Progenitor cell of endocrine pancreas (in vitro differentiated cells): ENCODE data around the gene TBXA2R. TPM values are rescaled to one million over a fixed set of nuclear protein-coding genes. Genes with fewer than 3 reads are reported as not detected.

Source experiments
- DNase-seq: peaks from one replicate; pipeline ENCODE4 v3.0.0; 2021; ENCODE audit warnings: low spot score; ENCODE audit not compliant: unreplicated experiment
- H3K27ac Mint-ChIP-seq: 2 replicates; pipeline ENCODE4 v1.8.0; 2021; ENCODE audit warnings: mild to moderate bottlenecking, moderate library complexity, mixed read lengths
- H3K27me3 Mint-ChIP-seq: 2 replicates; pipeline ENCODE4 v1.8.0; 2021; ENCODE audit warnings: mixed read lengths
- H3K36me3 Mint-ChIP-seq: 2 replicates; pipeline ENCODE4 v1.8.0; 2022; ENCODE audit warnings: mixed read lengths; ENCODE audit not compliant: insufficient read depth
- H3K4me1 Mint-ChIP-seq: 2 replicates; pipeline ENCODE4 v1.8.0; 2021; ENCODE audit warnings: low read depth, mixed read lengths
- H3K4me3 Mint-ChIP-seq: 2 replicates; pipeline ENCODE4 v1.8.0; 2021; ENCODE audit warnings: low read depth, mild to moderate bottlenecking, moderate library complexity, mixed read lengths
- H3K9me3 Mint-ChIP-seq: 2 replicates; pipeline ENCODE4 v1.8.0; 2021; ENCODE audit warnings: low read depth, mixed read lengths
- total RNA-seq: library from RNA; stranded (reverse); gene quantifications from 2 replicates; pipeline ENCODE4 v1.2.1, GENCODE V29; 2021
- TF ChIP-seq, protein P1 (sequence below): fragments of 200-600 bp; sonication (generic); IDR thresholded peaks from one replicate; pipeline ENCODE4 v1.5.0; 2021; ENCODE audit warnings: antibody characterized with exemption, mild to moderate bottlenecking; ENCODE audit not compliant: unreplicated experiment

The TBXA2R gene
- total RNA-seq, 1 donor from 2014 or later = not detected

DNA sequence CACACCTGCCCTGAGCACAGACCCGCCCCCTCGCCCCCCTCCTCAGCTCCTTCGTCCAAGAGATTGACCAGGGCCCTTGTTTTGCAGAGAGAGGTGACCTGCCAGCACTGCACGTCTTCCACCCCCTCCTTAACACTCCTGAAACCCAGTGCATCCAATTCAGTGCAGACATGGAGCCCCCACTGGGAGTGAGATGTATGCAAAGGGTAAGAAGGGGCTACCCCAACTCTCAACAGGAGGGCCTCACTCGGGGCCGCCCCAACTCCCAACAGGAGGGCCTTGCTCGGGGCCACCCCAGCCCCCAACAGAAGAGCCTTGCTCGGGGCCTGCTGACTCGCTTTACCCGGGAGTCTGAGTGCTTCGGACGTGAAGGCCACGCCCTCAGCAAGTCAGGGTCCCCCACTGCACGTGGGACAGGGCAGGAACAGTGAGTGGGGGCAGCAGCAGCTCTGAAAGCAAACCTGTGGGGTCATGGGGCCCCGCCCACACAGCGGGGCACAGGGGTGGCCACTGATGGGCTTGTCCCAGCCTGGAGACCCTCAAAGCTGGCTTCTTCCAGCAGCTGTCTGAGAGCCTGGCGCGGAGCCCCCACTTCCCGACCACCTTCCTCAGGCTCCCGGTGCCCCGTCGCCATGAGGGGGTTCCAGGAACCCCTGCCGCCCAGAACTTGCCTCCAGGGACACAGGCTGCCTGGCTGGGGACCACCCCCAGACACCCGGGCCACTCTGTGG, 14.3 kb upstream of the TBXA2R start:
- DNase-seq = no peak
- no peaks in the 10 kb centered on the region for H3K36me3 Mint-ChIP-seq
- H3K9me3 Mint-ChIP-seq = no peaks in the 10 kb centered on the region
- H3K4me3 Mint-ChIP-seq = no peak overlapping the region
- TF ChIP-seq, protein P1, sequence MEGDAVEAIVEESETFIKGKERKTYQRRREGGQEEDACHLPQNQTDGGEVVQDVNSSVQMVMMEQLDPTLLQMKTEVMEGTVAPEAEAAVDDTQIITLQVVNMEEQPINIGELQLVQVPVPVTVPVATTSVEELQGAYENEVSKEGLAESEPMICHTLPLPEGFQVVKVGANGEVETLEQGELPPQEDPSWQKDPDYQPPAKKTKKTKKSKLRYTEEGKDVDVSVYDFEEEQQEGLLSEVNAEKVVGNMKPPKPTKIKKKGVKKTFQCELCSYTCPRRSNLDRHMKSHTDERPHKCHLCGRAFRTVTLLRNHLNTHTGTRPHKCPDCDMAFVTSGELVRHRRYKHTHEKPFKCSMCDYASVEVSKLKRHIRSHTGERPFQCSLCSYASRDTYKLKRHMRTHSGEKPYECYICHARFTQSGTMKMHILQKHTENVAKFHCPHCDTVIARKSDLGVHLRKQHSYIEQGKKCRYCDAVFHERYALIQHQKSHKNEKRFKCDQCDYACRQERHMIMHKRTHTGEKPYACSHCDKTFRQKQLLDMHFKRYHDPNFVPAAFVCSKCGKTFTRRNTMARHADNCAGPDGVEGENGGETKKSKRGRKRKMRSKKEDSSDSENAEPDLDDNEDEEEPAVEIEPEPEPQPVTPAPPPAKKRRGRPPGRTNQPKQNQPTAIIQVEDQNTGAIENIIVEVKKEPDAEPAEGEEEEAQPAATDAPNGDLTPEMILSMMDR = no peak
- no peak overlapping the region for H3K27ac Mint-ChIP-seq
- H3K27me3 Mint-ChIP-seq = no peaks in the 10 kb centered on the region
- H3K4me1 Mint-ChIP-seq = peaks cover 8% of the 10 kb centered on the region

DNA sequence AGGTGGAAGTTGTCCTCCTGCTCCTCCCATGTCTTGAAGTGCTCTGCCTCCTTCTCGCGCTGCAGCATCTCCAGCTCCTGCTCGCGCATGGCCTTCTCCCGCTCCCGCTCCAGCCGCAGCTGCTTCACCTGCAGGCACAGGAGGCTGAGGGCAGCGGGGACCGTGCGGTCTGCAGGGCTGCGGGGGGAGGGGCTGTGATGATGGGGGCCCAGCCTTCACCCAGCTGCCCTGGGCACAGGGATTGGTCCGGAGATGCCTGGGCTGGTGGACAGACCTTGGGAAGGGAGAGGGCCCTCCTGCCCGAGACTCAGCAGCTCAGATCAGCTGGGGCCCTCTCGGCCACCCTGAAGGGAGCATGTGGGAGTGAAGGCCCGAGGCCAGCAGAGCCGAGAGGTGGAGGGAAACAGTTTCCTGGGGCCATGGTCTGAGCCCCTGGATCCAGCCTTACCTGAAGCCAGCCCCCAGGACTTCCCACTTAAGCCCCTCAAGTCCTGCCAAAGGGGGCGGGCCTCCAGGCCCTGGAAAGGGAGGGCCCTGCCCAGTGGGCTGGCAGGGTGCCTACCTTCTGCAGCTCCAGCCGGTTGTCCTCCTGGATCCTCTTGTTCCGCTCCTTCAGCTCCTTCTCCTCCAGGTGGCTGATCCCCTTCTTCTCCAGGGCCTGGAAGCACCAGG, 13.6 kb upstream of the TBXA2R start:
- no peak for DNase-seq
- Mint-ChIP-seq H3K4me3 (no peak overlapping the region), H3K36me3 (no peaks in the 10 kb centered on the region), H3K27ac (no peak overlapping the region), H3K27me3 (no peaks in the 10 kb centered on the region), H3K4me1 (peaks cover 4% of the 10 kb centered on the region), H3K9me3 (no peaks in the 10 kb centered on the region)
- TF ChIP-seq, protein P1 = no peak

DNA sequence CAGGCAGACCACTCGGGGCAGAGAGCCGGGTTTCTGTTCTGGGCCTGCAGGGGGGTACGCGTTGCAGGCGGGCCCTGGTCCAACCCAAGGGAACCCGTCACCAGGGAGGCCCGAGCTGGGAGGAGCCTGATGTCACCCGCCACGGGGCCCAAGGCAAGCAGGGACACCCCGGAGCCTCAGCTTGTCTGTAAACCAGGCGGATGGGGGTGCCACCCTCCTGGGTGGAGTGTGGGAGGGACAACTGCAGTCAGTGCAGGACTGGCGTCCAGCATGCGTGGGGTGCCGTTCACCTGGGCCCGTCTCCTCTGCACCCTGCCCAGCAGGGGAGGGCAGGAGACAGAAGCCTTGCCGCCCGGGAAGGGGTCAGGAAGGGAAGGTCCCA, 12.9 kb upstream of the TBXA2R start:
- TF ChIP-seq, protein P1 = no peak
- DNase-seq = no peak
- Mint-ChIP-seq H3K4me1 (peaks cover 1% of the 10 kb centered on the region), H3K27ac (no peak overlapping the region), H3K9me3 (no peaks in the 10 kb centered on the region), H3K4me3 (no peak overlapping the region), H3K36me3 (no peaks in the 10 kb centered on the region), H3K27me3 (no peaks in the 10 kb centered on the region)

DNA sequence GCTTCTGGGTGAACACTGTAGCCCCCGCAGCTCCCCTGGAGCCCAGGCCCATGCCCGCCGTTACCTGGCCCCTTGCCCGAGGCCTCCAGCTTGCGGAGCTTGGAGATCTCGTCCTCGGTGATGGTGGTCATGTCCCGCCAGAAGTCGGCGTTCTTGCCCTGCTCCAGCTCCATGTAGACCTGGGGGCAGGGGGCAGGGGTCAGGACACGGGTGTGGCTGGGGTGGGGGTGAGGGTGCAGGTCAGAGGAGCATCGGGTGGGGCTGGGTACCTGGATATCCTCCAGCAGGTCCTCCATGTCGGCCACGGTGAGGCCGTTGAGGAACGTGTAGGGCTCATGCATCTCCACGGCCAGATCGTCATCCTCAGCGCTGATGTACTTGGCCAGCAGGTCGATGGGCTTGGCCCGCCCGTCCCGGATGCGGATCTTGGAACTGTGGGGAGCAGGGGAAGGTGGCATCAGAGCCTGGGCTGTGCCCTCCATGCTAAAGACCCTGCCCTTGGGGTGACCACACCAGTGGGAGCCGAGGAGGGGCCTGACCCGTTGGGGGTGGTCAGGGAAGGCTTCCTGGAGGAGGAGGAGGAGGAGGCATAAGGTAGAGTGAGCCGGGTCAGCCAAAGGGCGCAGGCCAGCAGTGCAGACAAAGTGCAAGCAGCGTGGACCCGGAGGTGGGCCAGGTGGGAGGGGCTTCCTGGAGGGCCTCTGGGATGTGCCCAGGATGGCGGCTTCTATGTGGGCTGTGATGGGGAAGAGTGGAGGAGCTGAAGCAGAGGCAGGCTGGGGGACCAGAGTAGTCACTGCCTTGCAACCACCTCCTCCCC, 12.3 kb upstream of the TBXA2R start:
- Mint-ChIP-seq H3K27ac (no peak overlapping the region), H3K9me3 (no peaks in the 10 kb centered on the region)

More for the DNA sequence above, 12.3 kb upstream of the TBXA2R start:
- Mint-ChIP-seq H3K4me3 (no peak overlapping the region), H3K4me1 (no peaks in the 10 kb centered on the region), H3K27me3 (no peaks in the 10 kb centered on the region), H3K36me3 (no peaks in the 10 kb centered on the region)
- DNase-seq = no peak
- TF ChIP-seq, protein P1 = no peak
